GM12875 (cell line): ENCODE results near the gene LIMS2.

Experiments
- H3K4me3 ChIP-seq: one replicate; pipeline ENCODE4 v1.5.1; 2011; ENCODE audit warnings: low read depth, low read length, control low read depth
- TF ChIP-seq, protein P1 (sequence below): IDR thresholded peaks from 2 replicates; pipeline ENCODE4 v1.5.1; 2011; ENCODE audit warnings: low read depth, mild to moderate bottlenecking, control low read depth, inconsistent platforms, low read length, moderate library complexity, borderline replicate concordance; ENCODE audit not compliant: insufficient read depth

LIMS2 gene

GRCh38 chr2:127629637-127630036, 45.7 kb downstream of the LIMS2 start:
- TF ChIP-seq, protein P1, sequence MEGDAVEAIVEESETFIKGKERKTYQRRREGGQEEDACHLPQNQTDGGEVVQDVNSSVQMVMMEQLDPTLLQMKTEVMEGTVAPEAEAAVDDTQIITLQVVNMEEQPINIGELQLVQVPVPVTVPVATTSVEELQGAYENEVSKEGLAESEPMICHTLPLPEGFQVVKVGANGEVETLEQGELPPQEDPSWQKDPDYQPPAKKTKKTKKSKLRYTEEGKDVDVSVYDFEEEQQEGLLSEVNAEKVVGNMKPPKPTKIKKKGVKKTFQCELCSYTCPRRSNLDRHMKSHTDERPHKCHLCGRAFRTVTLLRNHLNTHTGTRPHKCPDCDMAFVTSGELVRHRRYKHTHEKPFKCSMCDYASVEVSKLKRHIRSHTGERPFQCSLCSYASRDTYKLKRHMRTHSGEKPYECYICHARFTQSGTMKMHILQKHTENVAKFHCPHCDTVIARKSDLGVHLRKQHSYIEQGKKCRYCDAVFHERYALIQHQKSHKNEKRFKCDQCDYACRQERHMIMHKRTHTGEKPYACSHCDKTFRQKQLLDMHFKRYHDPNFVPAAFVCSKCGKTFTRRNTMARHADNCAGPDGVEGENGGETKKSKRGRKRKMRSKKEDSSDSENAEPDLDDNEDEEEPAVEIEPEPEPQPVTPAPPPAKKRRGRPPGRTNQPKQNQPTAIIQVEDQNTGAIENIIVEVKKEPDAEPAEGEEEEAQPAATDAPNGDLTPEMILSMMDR, result no peak

GRCh38 chr2:127628767-127629614, 46.3 kb downstream of the LIMS2 start:
- TF ChIP-seq, protein P1, result no peak
- H3K4me3 ChIP-seq, result no peak overlapping the region

More at GRCh38 chr2:127629637-127630036, 45.7 kb downstream of the LIMS2 start:
- H3K4me3 ChIP-seq, result no peak overlapping the region

DNA sequence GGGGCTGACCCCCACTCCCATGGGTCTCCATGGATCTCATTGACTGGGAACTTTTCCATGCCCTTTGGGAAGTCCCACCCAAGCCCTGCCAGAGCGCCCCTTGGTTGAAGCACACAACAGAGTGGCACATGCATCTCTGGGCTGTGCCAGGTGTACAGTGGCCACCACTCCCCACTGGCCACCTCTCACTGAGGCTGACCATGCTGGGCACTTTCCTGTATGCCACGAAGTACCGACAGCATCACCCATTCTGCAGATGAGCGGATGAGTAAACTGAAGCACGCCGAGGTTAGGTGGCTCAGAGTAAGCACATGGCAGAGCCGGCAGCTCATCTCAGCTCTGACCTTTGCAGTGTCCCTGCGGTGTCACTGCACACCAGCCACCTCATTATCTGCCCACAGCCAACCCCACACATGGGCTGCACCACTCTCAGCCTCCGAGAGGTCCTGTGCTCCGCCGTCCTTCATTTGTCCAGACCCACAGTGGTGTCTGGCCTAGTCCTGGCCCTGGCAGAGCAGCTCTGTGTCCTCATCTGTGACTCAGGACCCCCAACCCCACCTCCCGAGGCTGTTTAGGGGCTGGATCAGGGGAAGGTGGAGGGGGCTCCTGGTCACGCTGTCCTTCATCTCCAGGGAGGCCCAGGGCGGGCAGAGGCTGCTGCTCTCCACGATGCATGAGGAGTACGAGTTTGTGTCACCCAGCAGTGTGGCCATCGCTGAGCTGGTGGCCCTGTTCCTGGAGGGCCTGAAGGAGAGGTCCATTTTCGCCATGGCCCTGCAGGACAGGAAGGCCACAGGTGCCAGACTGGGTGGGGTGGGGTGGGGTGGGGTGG, 47.4 kb downstream of the LIMS2 start:
- no peak overlapping the region for H3K4me3 ChIP-seq
- TF ChIP-seq, protein P1, result no peak

DNA sequence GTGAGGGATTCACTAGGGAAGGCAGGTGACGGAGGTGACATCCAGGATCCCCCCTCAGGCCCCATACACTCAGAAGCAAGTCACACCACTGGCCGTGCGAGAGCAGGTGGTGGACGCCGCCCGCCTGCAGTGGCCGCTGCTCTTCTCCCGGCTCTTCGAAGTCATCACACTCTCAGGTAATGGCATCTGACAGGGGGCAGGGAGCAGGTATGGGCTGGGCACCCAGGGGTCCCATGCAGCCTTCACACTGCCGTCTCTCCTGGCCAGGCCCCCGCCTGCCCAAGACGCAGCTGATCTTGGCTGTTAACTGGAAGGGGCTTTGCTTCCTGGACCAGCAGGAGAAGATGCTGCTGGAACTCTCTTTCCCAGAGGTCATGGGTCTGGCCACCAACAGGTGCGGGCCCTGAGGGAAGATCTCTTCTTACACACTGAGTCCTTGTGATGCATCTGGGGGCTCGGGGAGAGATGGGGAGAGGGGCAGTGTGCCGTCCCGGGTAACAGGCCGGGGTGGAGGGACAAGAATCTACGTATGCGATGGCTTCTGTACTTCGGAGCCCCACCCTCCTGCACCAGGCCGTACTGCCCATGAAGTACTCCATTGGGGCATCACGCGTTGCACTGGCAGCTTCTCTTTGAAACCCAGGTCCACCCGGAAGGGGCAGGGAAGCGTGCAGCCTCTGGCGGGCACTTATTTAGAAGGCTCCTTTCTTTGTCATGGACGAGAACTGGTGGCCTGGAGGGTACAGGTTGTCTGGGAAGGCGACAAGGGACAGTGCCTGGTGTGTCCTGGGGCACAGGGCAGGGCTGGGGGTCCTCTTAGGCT, 48.2 kb downstream of the LIMS2 start:
- TF ChIP-seq, protein P1, result no peak
- H3K4me3 ChIP-seq, result no peak overlapping the region

DNA sequence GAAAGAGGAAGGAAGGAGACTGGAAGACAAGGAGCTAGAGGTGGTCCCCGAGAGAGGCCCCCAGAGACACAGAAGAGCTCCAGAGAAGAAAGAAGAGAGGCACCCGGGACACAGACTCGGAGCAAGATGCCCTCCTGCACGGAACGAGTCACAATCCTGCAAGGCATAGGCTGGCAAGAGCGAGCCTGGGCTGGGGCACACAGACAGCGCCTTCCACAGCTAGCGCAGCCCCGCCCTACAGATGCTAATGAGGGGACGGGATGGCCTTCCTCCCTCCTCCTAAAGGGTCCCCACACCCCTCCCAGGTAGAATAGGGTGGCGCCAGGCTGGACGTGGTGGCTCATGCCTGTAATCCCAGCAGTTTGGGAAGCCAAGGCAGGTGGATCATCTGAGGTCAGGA, 49.2 kb downstream of the LIMS2 start:
- TF ChIP-seq, protein P1, result no peak
- H3K4me3 ChIP-seq, result no peak overlapping the region

DNA sequence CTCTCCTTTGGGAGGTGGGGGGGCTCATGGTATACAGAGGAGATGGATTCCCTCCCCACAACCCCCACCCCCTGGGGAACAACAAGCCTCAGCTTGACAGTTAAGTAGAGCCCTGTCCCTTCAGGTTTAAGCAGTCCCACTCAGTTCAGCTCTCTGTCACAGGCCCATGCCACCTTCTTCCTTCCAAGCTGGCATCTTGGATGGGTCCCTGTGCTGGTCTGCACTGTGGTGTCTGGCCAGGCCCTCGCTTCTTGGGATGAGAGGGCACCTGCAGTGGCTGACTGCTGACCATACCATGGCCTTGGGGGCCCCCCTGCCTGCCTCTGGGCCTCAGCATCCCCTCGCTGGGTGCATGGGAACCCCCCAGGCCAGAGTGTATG, 49.8 kb downstream of the LIMS2 start:
- no peak overlapping the region for H3K4me3 ChIP-seq
- TF ChIP-seq, protein P1, result no peak
